GM12892 (cell line): ENCODE results near the gene ITGB4.

Experiments
- POLR2A ChIP-seq: IDR thresholded peaks from 2 replicates; pipeline ENCODE4 v1.6.1; 2011; ENCODE audit warnings: low read depth, low read length, control low read depth
- POLR2AphosphoS5 ChIP-seq: IDR thresholded peaks from 2 replicates; pipeline ENCODE4 v1.6.1; 2011; ENCODE audit warnings: low read depth, low read length, control low read depth

GRCh38 chr17:75676461-75676860, 44.8 kb upstream of the ITGB4 start:
- TF ChIP-seq POLR2AphosphoS5 = no peak
- no peak for TF ChIP-seq POLR2A
